Brain microvascular endothelial cell (primary cell): Measurements from ENCODE around the gene ITPKC.

ENCODE experiments used
- DNase-seq: peaks from one replicate; pipeline ENCODE4 v3.0.0-alpha.2; 2020
- H3K27ac ChIP-seq: fragments of 250-450 bp; sonication (Bioruptor Pico); 2 replicates; pipeline ENCODE4 v1.5.1; 2020; ENCODE audit warnings: mild to moderate bottlenecking, moderate library complexity
- H3K27me3 ChIP-seq: fragments of 250-450 bp; sonication (Bioruptor Pico); replicated peaks from 2 replicates; pipeline ENCODE4 v1.5.1; 2020; ENCODE audit warnings: mild to moderate bottlenecking
- H3K36me3 ChIP-seq: fragments of 250-450 bp; sonication (Bioruptor Pico); replicated peaks from 2 replicates; pipeline ENCODE4 v1.5.1; 2020; ENCODE audit warnings: mild to moderate bottlenecking
- H3K4me3 ChIP-seq: 2 replicates; pipeline ENCODE4 v1.5.1; 2011; ENCODE audit warnings: low read depth, mild to moderate bottlenecking, control low read depth, low read length, moderate library complexity
- CTCF ChIP-seq: IDR thresholded peaks from 2 replicates; pipeline ENCODE4 v1.5.1; 2011; ENCODE audit warnings: low read depth, mild to moderate bottlenecking, moderate library complexity, low read length, control low read depth, inconsistent platforms; ENCODE audit errors: missing control alignments
- in situ Hi-C: cut with HindIII; loops from 2 replicates; pipeline ENCODE4 v1.10.0; 2017; ENCODE audit warnings: low sequenced_read_pairs, low pct_ligation_motif_present

ITPKC gene

GRCh38 chr19:40682431-40682964 lies 34.4 kb upstream of the ITPKC start:
- H3K27me3 ChIP-seq, result no peaks in the 10 kb centered on the region
- no peak overlapping the region for H3K4me3 ChIP-seq
- H3K27ac ChIP-seq, result no peak overlapping the region
- peaks cover 75% of the 10 kb centered on the region for H3K36me3 ChIP-seq
- in situ Hi-C loops, result no loop called here
- DNase-seq, result no peak
- no peak for TF ChIP-seq CTCF

- Histone ChIP-seq H3K36me3 (peaks cover 67% of the 10 kb centered on the region), H3K27ac (no peak overlapping the region), H3K4me3 (no peak overlapping the region), H3K27me3 (no peaks in the 10 kb centered on the region)
- in situ Hi-C loops, result no loop called here
- no peak for TF ChIP-seq CTCF
- no peak for DNase-seq
Measured at GRCh38 chr19:40683437-40683836, 33.5 kb upstream of the ITPKC start.

- no peak for TF ChIP-seq CTCF
- peaks cover 60% of the 10 kb centered on the region for H3K36me3 ChIP-seq
- no peak for DNase-seq
- in situ Hi-C loops, result no loop called here
- no peaks in the 10 kb centered on the region for H3K27me3 ChIP-seq
- H3K27ac ChIP-seq, result no peak overlapping the region
- H3K4me3 ChIP-seq, result no peak overlapping the region
Measured at GRCh38 chr19:40684280-40684679, 32.6 kb upstream of the ITPKC start.

- Histone ChIP-seq H3K27me3 (no peaks in the 10 kb centered on the region), H3K27ac (no peak overlapping the region), H3K36me3 (peaks cover 57% of the 10 kb centered on the region), H3K4me3 (no peak overlapping the region)
- in situ Hi-C loops, result no loop called here
- DNase-seq, result no peak
- no peak for TF ChIP-seq CTCF
Measured at GRCh38 chr19:40685016-40685526, 31.8 kb upstream of the ITPKC start.

GRCh38 chr19:40685563-40685962 lies 31.3 kb upstream of the ITPKC start:
- no peak overlapping the region for H3K27ac ChIP-seq
- H3K27me3 ChIP-seq, result no peaks in the 10 kb centered on the region
- no peak for DNase-seq
- no peak overlapping the region for H3K4me3 ChIP-seq
- no peak for TF ChIP-seq CTCF
- H3K36me3 ChIP-seq, result peaks cover 52% of the 10 kb centered on the region
- in situ Hi-C loops, result no loop called here

GRCh38 chr19:40686882-40687524 lies 29.9 kb upstream of the ITPKC start:
- no peak overlapping the region for H3K4me3 ChIP-seq
- in situ Hi-C loops, result no loop called here

More at GRCh38 chr19:40686882-40687524, 29.9 kb upstream of the ITPKC start:
- H3K27ac ChIP-seq, result peak overlapping the region; percentile 22
- TF ChIP-seq CTCF, result no peak
- H3K36me3 ChIP-seq, result peaks cover 43% of the 10 kb centered on the region
- no peaks in the 10 kb centered on the region for H3K27me3 ChIP-seq
- no peak for DNase-seq
